ENCODE results near the gene CLPSL2.

- TF ChIP-seq POLR2A (IDR thresholded peaks at IDR 0.05) (peak; percentile 12 to 78 (median 56)), CTCF (IDR thresholded peaks at IDR 0.05) (no peak)
These were observed 45.0 kb upstream of the CLPSL2 start for GRCh38 chr6:35731414-35731735.

All from body of pancreas (tissue), 4 donors.